HEK293T (cell line): ENCODE data around the gene TAB3.

ENCODE experiments used
- TARDBP ChIP-seq: fragments of 450-650 bp; IDR thresholded peaks from 2 replicates; pipeline ENCODE4 v1.6.1; 2016
- ZNF384 ChIP-seq: fragments of 450-650 bp; IDR thresholded peaks from 2 replicates; pipeline ENCODE4 v1.6.1; 2016

DNA sequence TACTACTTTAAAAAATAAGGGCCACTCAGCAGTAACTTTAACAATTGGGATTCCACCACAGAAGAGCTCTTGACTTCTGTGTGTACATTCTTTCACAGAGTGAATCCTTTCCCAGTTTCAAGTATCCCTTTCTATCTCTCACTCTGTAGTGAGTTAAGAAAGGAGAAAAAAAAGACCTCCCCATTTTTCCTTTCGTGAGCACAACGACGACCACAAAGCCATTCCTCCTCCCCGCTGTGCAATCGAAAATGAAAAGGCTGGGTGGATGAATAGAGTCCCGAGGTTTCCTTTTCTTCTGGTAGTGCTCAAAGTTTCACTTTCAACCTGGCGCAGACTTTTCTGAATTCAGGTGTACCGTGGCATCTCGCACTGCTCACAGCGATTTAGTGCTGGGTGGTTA lies 58.0 kb downstream of the TAB3 start:
- TF ChIP-seq ZNF384 (no peak), TARDBP (no peak)
